H1 (cell line): Measurements from ENCODE around the gene FHIT. TPM values are rescaled to one million over a fixed set of nuclear protein-coding genes. Genes with fewer than 3 reads are reported as not detected.

ENCODE experiments used
- polyA plus RNA-seq, 7 experiments: library from polyadenylated mRNA; depleted of rRNA in 3 of 7; stranded (reverse) in 5 of 7; unstranded in 2 of 7; fragments of >200 nt in 5 of 7; fragments of 200-250 nt in 2 of 7; gene quantifications; 1 replicate in 5 of 7; 2 replicates in 1 of 7; 4 replicates in 1 of 7; pipeline versions ENCODE4 v1.2.1 to v1.2.3, GENCODE V29; 2011 to 2013; ENCODE audit warnings: missing spikeins in 2 of 7, mixed read lengths in 2 of 7
- total RNA-seq: library from RNA; stranded (reverse); fragmentation: NEBNext Ultra II Directional; extraction: Animal tissue kit (Norgen Biotek cat#: 25700); gene quantifications from 2 replicates; pipeline ENCODE4 v1.2.1, GENCODE V29; 2021
- TF ChIP-seq, protein P1 (sequence below): IDR thresholded peaks from 2 replicates; pipeline ENCODE4 v1.6.1; 2012; ENCODE audit warnings: low read length, inconsistent platforms
- TF ChIP-seq, protein P2 (sequence below): IDR thresholded peaks from 2 replicates; pipeline ENCODE4 v1.6.1; 2012; ENCODE audit warnings: inconsistent platforms

FHIT gene
- total and polyA plus RNA-seq, 2 of the 8 experiments (the other 6 are each of a cell fraction or from before 2014, with no cell fraction given), result 1.2 to 3.2 TPM

DNA sequence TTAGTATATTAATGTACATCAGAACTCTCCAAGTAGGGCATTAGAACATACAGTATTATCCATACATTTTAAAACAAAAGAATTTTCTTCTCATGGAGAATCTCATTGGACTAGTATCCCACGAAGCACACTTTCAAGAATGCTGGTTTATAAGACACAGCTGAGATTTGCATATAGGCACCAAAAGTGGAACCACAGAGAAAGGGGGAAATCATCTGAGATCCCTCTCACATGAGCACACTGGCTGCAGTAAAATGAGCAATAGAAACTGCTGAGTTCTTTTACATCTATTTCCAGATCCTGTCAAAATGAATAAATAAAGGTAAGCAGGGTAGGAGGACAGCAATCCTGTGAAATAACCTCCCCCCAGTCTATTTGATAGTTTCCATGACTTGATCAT, 665.3 kb downstream of the FHIT start (continued):
- TF ChIP-seq, protein P1, sequence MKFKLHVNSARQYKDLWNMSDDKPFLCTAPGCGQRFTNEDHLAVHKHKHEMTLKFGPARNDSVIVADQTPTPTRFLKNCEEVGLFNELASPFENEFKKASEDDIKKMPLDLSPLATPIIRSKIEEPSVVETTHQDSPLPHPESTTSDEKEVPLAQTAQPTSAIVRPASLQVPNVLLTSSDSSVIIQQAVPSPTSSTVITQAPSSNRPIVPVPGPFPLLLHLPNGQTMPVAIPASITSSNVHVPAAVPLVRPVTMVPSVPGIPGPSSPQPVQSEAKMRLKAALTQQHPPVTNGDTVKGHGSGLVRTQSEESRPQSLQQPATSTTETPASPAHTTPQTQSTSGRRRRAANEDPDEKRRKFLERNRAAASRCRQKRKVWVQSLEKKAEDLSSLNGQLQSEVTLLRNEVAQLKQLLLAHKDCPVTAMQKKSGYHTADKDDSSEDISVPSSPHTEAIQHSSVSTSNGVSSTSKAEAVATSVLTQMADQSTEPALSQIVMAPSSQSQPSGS, result no peak
- TF ChIP-seq, protein P2, sequence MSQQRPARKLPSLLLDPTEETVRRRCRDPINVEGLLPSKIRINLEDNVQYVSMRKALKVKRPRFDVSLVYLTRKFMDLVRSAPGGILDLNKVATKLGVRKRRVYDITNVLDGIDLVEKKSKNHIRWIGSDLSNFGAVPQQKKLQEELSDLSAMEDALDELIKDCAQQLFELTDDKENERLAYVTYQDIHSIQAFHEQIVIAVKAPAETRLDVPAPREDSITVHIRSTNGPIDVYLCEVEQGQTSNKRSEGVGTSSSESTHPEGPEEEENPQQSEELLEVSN, result no peak
